HPDE6-E6E7 (cell line): ENCODE results near the gene SPEM2.

Source experiments
- DNase-seq: peaks from one replicate; pipeline ENCODE4 v3.0.0; 2011; ENCODE audit warnings: missing footprints; ENCODE audit errors: extremely low spot score

The SPEM2 gene

DNA sequence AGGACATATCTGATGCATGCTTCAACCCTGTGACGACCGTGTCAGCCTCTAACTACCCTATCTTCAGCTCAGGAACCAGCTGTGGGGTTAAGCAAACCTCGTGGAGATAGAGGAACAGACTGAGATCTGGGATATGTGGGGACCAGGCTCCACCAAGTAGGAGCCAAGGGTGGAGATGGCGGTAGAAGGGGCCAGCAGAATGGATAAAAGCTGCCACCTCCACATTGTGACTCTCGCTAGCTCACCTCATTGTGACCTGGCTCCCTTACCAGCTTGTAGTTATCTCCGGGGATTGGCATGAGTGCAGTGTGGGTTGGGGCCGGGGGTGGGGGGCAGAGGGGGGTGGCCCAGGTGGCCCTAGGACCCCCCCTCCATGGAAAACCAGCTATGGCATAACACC is at the start of gene SPEM2:
SPEM2 (plus strand) TSS at position 301 of the 400 bp plus-strand sequence; CDS start at position 374, 73 bp downstream.
- DNase-seq: no peak

DNA sequence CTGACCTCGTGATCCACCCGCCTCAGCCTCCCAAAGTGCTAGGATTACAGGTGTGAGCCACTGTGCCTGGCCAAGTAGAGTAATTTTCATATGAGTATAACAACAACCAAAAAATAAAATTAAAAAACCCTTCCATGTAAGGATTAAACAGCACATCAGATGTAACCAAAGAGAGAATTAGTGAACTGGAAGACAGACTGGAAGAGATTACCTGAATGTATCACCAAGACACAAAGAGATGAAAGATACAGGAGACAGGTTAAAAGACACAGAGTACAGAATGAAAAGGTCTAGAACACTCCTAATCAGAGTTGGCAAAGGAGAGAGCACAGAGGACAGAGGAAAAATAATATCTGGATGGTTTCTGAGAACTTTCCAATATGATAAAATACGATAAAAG is 46.3 kb upstream of the SPEM2 start:
- no peak for DNase-seq

DNA sequence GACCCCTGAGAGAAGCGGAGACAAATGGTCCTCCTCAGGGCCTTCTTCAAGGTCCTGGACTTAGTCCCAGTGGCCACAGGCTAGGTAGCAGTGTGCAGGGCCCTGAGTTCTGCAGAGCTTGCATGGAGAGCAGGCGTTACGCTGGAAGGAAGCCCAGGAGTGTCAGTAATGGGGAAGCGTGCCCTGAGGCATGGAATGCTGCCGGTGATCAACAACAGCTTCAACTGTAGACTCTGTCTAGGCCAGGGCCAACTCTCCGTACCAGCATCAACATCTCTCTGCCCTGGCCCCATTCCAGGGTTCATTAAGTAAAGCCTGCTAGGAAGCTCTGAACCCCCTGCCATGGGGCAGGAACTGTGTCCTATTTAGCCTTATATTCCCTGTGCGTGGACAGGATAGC is 45.1 kb upstream of the SPEM2 start:
- DNase-seq: no peak

DNA sequence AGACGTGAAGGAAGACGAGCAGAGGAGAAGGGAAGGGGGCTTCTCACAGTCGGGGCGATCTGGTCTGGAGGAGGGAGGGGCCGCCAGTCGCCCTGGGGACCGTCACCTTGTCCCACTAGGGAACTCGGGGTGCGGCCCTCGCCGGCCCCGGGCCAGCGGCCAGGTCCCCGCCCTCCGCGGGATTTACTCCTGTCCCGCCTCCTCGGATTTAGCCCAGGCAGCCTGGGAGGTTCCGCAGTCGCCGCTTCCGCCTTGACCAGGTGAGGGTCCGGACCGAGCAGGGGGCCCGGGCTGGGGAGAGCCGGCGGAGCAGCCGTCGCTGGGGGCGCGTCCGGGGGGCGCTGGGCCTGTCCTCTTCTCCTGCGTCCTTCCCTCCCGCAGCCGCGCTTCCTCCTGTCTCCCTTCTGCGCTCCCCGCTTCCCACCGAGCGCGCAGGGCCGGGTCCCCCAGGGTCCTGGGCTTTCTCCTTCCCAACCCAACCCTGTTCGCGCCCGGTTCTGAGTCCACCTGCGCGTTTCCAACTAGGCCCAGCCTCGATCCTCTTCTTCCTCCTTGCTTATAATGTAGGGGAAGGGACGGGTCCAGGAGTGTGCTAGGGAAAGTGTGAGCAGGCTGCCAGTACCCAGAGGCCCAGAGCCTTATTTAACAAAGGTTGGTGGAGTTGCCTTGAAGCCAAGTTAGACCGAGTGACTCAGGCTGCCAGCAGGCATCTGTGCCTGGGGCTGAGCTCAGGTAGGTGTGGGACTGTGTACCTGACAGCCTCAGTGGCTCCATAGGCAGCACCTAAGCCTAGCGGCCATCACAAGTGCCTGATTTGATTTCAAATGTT is 44.3 kb upstream of the SPEM2 start, which contains the start of gene TNK1:
TNK1 (plus strand) TSS at position 235 of the 829 bp plus-strand sequence. CDS start 1,838 bp downstream, outside the sequence.
- peak; percentile 65 for DNase-seq

DNA sequence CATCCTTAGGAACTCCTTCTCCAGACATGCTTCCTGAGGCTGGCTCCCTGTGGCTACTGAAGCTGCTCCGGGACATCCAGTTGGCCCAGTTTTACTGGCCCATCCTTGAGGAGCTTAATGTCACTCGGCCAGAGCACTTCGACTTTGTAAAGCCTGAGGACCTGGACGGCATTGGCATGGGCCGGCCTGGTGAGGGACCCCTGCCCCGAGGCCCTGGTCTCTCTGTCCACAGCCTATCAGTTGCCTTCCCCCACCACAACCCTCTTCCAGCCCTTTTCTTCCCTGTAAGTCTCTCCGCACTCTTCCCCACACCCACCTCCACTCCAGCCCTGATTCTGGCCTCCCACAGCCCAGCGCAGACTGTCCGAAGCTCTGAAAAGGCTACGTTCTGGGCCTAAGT is 42.5 kb upstream of the SPEM2 start:
- DNase-seq: no peak

DNA sequence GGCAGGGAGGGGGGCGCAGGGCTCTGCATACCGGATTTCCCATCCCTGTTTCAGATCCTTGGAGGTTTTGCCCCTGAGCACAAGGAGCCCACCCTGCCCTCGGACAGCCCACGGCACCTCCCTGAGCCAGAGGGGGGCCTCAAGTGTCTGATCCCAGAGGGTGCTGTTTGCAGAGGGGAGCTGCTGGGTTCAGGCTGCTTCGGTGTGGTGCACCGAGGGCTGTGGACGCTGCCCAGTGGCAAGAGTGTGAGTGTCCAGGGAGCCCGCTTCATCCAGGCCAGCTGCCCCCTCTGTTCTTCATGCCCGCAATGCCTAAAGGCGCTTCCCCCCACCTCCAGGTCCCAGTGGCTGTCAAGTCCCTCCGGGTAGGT is 42.1 kb upstream of the SPEM2 start:
- DNase-seq: no peak

DNA sequence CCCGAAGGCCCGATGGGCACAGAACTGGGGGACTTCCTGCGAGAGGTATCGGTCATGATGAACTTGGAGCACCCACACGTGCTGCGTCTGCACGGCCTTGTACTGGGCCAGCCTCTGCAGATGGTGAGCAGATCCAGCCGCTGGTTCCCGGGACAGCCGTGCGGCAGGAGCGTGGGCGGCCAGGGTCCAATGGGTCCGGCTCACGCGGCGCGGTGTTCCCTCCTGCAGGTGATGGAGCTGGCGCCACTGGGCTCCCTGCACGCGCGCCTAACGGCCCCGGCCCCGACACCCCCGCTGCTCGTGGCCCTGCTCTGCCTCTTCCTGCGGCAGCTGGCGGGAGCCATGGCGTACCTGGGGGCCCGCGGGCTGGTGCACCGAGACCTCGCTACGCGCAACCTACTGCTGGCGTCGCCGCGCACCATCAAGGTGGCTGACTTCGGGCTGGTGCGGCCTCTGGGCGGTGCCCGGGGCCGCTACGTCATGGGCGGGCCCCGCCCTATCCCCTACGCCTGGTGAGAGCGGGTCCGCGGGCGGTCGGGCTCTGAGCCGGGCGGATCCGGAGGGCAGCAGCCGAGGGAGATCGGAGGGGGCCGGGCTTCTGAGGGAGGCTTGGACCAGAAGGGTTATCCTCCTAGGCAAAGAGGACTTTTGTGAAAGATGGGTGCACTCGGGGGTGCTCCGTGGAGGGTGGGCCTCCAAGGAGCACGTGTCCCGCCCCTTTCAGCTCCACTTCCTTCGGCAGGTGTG is 41.5 kb upstream of the SPEM2 start:
- DNase-seq: no peak

DNA sequence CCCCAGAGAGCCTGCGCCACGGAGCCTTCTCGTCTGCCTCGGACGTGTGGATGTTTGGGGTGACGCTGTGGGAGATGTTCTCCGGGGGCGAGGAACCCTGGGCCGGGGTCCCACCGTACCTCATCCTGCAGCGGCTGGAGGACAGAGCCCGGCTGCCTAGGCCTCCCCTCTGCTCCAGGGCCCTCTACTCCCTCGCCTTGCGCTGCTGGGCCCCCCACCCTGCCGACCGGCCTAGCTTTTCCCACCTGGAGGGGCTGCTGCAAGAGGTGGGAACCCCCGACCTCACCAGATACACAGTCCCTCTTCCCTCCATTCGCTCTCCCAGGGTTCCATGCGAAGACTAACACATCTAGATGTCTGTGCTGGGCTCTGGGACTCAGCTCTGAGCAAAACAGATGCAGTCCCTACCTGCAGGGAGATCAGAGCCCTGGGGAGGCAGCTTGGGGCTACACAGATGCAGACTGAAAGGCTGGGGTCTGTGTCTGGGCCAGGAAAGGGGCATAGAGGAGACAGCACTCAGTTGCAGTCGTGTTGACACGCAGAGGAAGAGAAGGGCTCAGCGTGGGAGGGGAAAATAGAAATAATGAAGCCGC is 40.8 kb upstream of the SPEM2 start:
- no peak for DNase-seq

DNA sequence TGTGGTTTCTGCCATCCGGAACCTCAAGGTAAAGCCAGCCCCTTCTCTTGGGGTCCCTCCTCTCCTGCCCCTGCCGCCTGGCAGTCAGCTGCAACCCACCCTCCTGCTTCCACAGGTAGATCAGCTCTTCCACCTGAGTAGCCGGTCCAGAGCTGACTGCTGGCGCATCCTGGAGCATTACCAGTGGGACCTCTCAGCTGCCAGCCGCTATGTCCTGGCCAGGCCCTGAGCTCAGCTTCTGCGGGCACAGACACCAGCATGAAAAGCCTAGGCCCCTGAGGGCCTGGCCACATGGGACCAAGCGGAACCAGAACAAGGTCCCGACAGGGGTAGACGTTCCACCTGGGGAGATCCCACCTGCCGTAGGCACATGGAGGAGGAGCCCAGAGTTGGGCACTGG is 36.6 kb upstream of the SPEM2 start:
- DNase-seq: no peak

DNA sequence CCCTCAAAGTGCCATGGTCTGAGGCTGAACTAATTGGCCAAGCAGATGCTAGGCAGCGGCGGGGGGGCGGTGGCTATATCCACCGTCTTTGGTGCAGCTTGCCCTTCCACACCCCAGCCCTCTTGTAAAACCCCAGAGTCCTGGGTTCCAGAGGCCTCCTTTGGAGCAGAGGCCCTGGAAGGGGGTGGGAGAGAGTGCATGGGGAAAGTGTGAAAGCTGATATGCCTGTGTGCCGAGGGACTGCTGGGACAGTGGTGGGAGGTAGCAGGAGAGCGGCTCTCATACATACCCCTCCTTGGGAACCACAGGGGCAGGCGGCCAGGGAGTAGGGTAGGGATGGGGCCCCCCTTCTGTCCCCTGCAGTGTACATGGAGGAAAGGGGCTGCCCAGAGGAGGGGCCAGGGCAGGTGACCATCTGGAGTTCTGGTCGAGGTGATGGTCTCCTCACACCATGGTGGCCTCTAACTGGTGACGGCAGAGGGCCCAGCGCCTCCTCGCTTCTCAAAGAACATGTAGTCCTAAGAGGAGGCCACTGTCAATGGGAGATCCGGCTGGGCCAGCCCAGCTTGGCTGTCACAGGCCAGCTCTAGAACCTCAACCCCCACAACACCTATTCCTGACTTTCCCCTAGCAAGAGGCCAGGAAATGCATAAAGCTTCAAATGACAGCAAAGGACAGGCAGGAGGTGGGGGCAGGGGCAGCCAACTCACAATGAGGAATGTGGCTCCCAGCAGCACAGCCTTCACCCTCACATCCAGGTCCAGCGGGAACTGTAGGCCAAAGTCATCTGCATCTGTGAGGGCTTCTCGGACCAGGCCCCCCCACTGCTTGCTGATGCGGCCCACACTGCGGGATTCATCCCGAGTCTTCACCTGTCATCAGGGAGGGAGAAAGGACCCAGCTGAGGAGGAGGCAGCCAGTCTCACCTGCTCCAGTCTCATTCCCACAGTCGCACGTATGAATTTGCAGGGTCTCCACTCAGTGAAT is 35.2 kb upstream of the SPEM2 start:
- no peak for DNase-seq

DNA sequence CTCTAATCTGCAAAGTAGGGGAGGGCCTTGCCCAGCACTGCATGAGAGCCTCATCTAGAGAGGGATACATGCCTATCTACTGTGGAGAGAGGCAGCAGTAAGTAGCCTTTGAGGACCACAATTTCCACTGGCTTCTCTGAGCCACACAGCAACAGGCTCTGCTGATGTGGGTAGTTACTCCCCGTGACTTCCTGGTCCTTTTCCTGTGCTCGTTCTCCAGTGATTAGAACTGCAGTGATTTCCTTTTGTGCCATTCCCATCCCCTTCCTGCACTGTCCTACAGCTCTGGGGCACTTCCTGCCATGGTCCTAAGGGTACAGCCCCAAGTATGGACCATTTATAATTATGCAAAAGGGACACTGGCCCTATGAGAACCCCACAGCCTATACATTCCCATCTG is 34.1 kb upstream of the SPEM2 start:
- no peak for DNase-seq

DNA sequence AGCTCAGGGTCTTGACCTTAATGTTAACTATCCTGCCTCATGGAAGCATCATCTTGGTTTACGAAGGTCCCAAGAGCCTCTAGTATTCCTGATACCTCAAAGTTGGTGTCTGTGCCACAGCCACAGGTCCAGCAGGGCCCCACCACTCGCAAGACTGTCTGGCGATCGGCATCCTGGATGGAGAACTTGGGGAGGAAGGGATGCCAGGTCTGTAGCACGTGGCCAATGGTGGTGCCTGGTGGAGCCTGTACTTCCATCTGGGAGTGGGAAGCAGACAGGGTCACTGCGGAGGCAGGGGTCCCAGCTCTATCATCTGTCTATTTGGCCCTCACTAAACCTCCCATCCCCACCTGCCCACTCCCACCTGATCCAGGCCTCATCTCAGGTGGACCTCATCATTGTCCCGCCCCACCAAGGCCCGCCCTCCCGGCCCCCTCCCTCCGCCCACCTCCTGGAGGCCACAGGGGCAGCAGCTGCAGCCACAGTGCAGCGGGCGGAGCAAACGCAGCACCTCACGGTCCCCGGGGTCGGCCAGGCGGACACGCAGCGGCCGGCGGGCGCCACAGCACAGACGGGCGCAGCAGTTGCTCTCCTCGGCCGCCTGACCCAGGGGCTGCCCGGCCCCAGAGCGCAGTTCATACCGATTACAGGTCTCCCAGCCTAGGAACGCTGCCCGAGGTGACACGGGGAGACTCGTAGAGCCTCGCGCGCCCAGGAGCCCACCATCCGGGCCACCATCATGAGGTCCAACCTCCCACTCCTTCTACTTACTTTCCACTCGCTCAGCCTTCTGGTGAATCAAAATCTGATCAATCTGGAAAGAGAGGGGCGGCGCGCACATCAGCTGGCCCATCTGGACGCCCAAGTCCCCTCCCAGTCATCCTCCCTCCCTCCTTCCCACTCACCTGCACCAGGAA is 32.5 kb upstream of the SPEM2 start:
- no peak for DNase-seq

DNA sequence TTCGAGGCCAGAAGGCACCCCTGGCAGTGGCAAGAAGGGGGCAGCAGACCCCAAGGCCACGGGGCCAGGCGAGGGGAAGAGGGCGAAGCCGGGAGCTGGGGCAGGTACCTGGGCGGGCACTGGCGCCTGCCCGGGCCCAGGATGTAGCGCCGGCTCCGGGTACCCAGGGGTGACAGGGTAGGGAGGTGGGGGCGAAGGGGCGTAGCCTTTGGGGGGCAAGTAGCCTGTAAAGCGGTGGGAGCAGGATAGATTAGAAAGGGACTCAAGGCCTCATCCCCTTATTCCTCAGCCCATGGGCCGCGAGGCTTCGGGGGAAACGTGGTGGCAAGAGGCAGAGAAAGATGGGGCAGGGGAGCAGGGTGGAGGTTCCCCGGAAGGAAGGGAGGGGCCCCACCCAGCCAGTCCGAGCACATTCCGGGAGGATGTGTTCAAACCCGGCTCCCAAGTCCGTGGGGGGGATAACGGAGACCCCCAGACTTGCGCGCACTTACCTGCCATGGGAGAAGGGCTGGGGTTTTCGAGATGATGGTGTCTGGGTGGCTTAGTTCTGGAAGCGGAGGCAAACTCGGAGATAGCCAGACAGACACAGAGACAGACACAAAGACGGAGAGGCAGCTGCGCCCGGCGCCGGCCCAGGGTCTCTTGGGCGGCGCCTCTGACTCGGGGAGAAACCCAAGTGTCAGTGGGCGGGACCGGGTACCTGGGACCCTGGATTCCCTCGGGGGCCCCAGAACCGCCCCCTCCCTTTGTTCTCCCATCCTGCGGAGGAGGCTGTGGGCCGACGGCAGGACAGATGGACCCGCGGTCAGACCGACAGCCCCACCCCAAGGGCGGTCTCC is 31.6 kb upstream of the SPEM2 start:
- no peak for DNase-seq

DNA sequence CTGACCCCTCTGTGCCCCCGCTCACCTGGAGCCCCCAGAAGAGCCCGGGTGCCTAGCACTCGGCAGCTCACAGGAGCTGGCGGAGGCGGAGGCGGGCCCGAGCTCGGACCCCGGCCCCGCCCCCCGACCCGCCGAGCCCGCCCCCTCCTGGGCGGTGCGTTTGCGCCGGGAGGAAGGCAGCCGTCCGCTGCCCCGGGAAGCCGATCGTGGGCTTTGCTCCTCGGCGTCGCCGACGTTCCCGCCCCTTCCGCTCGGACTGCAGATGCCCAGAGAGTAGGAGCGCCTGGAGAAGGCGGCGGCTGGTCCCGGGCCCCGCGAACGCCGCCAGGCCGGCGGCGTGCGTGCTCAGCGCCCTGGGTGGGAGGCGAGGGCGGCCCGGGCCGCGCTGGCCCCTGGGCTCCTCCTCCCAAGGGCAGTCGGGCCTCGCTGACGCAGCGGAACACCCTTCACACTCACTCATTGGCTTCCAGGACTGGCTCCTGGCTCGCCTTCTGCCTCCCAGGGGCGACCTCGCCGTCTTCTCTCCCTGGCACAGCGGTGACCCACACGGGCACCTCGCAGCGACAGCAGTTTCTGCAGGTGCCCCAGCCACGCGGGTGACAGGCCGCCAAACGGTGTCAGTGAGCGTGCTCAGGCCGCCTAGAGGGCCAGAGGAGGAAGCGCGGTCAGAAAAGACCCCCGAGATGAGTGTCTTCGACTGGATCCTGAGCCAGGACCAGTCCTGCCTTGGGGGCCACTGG is 30.8 kb upstream of the SPEM2 start, which contains the start of gene PLSCR3:
PLSCR3 (minus strand) TSS at position 74 of the 740 bp plus-strand sequence. CDS start 415 bp downstream, outside the sequence.
- peak; percentile 84 for DNase-seq

DNA sequence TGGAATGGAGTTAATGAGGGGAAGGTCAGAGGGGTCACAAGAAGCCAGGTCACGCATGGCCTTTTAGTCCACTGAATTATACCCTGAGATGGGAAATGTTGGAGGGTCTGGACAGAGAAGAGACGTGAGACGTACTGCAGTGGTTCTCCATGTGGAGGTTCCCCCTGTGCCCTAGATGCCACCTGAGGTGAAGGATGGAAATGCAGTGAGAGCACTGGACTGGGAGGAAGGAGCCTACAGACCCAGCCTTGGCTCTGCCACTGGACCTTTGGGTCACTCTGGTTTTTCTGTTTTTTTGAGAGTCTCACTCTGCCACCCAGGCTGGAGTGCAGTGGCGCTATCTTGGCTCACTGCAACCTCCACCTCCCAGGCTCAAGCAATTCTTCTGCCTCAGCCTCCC is 29.3 kb upstream of the SPEM2 start:
- DNase-seq: no peak

DNA sequence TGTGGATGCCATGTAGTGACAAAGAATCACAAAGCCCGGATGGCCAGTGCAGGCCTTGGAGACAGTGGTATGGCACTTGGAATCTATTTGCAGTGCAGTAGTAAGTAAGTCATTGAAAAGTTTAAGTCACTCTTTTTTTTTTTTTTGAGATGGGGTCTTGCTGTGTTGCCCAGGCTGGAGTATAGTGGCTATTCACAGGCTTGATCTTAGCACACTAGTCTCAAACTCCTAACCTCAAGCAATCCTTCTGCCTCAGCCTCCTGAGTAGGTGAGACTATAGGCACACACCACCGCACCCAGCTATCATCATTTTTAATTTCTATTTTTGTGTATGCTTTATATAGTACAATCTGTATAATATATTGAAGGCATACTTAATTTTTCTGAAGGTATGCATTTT is 26.8 kb upstream of the SPEM2 start:
- DNase-seq: no peak

DNA sequence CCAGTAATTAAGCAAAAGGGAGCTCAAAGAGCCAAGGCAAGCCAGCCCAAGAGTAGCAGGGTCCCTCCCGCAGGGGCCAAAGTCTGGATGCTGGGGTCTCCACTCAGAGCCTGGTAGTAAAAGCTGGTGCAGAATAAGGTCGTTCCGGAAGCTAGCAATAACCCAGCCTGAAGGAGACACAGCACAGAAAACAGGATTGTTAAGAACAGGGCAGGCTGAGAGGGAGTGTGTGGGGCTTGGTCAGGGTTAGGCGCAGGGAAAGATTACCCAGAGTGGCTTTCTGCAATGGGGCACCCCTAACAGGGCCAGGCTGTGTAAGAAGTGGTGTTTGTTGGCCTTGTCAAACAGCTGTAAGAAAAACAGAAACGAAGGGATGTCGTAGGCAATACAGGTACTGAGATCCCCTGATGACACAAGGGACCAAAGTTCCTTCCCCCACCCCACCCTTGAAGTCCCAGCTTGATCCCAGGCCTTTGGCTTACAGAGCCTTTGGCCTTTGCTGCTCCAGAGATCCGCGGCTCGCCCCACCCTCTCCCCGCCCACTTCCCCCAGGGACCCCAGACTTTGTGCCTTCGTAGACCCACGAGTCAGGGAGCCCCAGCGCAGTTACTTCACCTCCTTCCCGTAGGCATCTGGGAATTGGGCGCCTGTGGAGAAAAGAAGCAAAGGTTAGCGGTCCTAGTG is 22.2 kb upstream of the SPEM2 start:
- DNase-seq: no peak

DNA sequence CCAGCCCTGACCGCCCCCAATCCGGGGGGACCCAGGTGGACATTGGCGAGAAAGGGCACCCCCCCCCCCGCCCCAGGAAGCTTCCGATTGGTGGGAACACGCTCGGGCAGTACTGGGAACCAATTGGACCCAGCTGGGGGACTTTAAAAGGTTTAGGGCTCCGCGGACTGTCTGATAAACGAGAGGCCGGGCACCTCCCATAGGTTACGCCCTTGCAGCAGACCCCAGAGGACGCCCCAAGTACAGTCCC is 21.8 kb upstream of the SPEM2 start:
- peak; percentile 45 for DNase-seq
